OCI-LY7 (cell line): Measurements from ENCODE around the gene KIFC1. TPM values are rescaled to one million over a fixed set of nuclear protein-coding genes. Genes with fewer than 3 reads are reported as not detected.
A peak's percentile ranks its signal among the peaks of the same experiment; 100 is the strongest.

ENCODE experiments used
- BruUV-seq: library from RNA; stranded (reverse); fragments of 400-500 nt; replicated peaks from 2 replicates; lab custom pipeline; 2021; lab: Mats Ljungman, UMichigan
- CTCF ChIA-PET: fragments of 300-600 bp; sonication (Branson Sonifier 250); formaldehyde crosslinking; loops from one replicate; lab custom pipeline; 2022; ENCODE audit warnings: antibody characterized with exemption; ENCODE audit not compliant: unreplicated experiment; lab: Charles Lee
- POLR2A ChIA-PET: fragments of 300-600 bp; sonication (Branson Sonifier 250); formaldehyde crosslinking; loops from one replicate; lab custom pipeline; 2022; ENCODE audit warnings: antibody characterized with exemption; lab: Charles Lee
- DNase-seq: peaks from one replicate; pipeline ENCODE4 v3.0.0-alpha.2; 2015; ENCODE audit warnings: low spot score
- H2AFZ ChIP-seq: fragments of 200-600 bp; sonication (generic), shearing (Covaris generic); 2 replicates; pipeline ENCODE4 v1.6.1; 2014; ENCODE audit warnings: mild to moderate bottlenecking, antibody characterized with exemption, low read length, moderate library complexity
- H3K27ac ChIP-seq: fragments of 200-600 bp; sonication (generic); 2 replicates; pipeline ENCODE4 v1.5.1; 2014; ENCODE audit warnings: mixed run types, low read depth, mild to moderate bottlenecking, moderate library complexity, low read length, inconsistent platforms; ENCODE audit not compliant: poor library complexity, severe bottlenecking
- H3K36me3 ChIP-seq: fragments of 200-600 bp; sonication (generic); 2 replicates; pipeline ENCODE4 v1.6.1; 2014; ENCODE audit warnings: mild to moderate bottlenecking, antibody characterized with exemption, low read length, moderate library complexity, mixed read lengths; ENCODE audit not compliant: insufficient read depth
- H3K4me1 ChIP-seq: fragments of 200-600 bp; sonication (generic); 2 replicates; pipeline ENCODE4 v1.5.1; 2014; ENCODE audit warnings: mild to moderate bottlenecking, low read length; ENCODE audit not compliant: insufficient read depth, poor library complexity, severe bottlenecking
- H3K4me2 ChIP-seq: fragments of 200-600 bp; sonication (generic); 2 replicates; pipeline ENCODE4 v1.6.1; 2014; ENCODE audit warnings: mild to moderate bottlenecking, low read length
- H3K4me3 ChIP-seq: fragments of 200-600 bp; sonication (generic); 2 replicates; pipeline ENCODE4 v1.5.1; 2014; ENCODE audit warnings: mild to moderate bottlenecking, low read depth, low read length; ENCODE audit not compliant: poor library complexity, severe bottlenecking
- H3K79me2 ChIP-seq: fragments of 200-600 bp; sonication (generic); 2 replicates; pipeline ENCODE4 v1.6.1; 2016; ENCODE audit warnings: low read depth, mild to moderate bottlenecking, low read length, moderate library complexity, mixed read lengths; ENCODE audit not compliant: insufficient read depth
- H3K9me2 ChIP-seq: fragments of 200-600 bp; sonication (generic); 2 replicates; pipeline ENCODE4 v1.6.1; 2016; ENCODE audit warnings: mild to moderate bottlenecking, low read length, mixed read lengths; ENCODE audit not compliant: insufficient read depth
- H3K9me3 ChIP-seq: fragments of 200-600 bp; sonication (generic); 2 replicates; pipeline ENCODE4 v1.6.1; 2014; ENCODE audit warnings: mild to moderate bottlenecking, mixed run types, low read length, mixed read lengths
- H4K20me1 ChIP-seq: fragments of 200-600 bp; sonication (generic); 2 replicates; pipeline ENCODE4 v1.6.1; 2014; ENCODE audit warnings: mild to moderate bottlenecking, antibody characterized with exemption, low read length, moderate library complexity, mixed read lengths; ENCODE audit not compliant: insufficient read depth
- CTCF ChIP-seq: fragments of 200-600 bp; sonication (generic); conservative IDR thresholded peaks from 2 replicates; pipeline ENCODE4 v1.5.1; 2014; ENCODE audit warnings: mild to moderate bottlenecking, antibody characterized with exemption, low read length, moderate library complexity, mixed read lengths
- EZH2phosphoT487 ChIP-seq: fragments of 200-600 bp; sonication (generic); IDR thresholded peaks from 2 replicates; pipeline ENCODE4 v1.6.1; 2018; ENCODE audit warnings: low read depth, borderline replicate concordance, mild to moderate bottlenecking, mixed run types, antibody characterized with exemption, low read length, moderate library complexity, mixed read lengths
- intact Hi-C: fragments of 100-400 bp; cut with micrococcal nuclease; formaldehyde crosslinking; loops from one replicate; pipeline ENCODE4 v1.10.0; 2022; ENCODE audit not compliant: unreplicated experiment
- total RNA-seq, 2 experiments: library from RNA; depleted of rRNA in 1 of 2; stranded (reverse); fragments of >200 nt in 1 of 2; shearing (Covaris generic) in 1 of 2; gene quantifications; 2 replicates each; pipeline ENCODE4 v1.2.3, GENCODE V29; 2014 to 2022

KIFC1 gene
- total RNA-seq, 2 experiments from 2014 or later: 138 to 167 TPM

DNA sequence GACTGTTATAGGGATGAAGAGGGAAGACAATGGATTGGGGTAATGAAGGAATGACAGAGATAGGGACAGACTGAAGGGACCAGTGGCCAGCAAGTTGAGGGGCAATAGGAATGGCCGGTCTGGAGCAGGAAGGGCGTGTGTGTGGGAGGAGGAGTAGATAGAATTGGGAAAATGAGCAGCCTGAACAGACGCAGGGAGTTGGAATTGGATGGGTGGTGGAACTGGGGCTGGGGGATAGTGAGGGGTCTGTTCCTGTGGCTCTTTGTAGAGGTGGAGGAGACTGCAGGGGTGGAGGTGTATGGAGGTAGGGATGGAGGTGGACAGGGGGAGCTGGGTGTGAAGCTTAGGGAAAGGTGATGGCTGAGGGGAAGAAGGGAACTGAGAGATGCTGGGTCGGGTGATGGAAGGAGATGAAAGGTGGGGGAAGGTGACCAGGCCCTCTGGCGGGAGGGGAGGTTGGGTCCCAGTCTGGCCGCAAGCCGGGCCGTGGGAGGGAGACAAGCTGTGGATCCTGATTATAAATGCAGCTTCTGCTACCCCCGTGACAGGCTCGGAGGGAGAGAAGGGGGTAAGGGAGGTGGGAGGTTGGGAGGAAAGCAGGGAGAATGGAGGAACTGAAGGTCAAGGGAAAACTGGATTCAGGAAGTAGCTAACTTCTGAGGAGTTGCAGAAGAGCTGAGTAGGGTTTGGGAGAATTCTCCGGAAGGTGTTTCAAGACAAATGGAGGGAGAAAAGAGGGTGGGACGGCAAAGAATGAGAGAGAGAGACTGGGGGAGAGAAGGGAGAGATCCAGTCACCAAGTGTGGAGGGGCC, 33.4 kb downstream of the KIFC1 start:
- H2AFZ ChIP-seq: peak overlapping the region; percentile 52; the same call in 1 of the 2 replicates
- no peaks in the 10 kb centered on the region for H3K9me2 ChIP-seq
- H3K79me2 ChIP-seq: peaks cover 3% of the 10 kb centered on the region; the same call in 1 of the 2 replicates
- ChIA-PET CTCF (no interaction called here), POLR2A (interaction anchor here (0.7 to 1.5 kb wide), 5 partner anchors 30 to 176 kb away, joined by 3 to 7 read pairs (median 5); partner anchors contain the start of gene ZBTB9)
- peaks cover 48% of the 10 kb centered on the region for H3K4me1 ChIP-seq
- no peaks in the 10 kb centered on the region for H3K9me3 ChIP-seq
- H3K4me2 ChIP-seq: peak overlapping the region; percentile 84
- BruUV-seq: no TSS peak
- DNase-seq: no peak
- TF ChIP-seq EZH2phosphoT487 (no peak), CTCF (no peak)
- intact Hi-C loops: loop anchor here (5.0 kb wide), 1 partner anchor 148 kb away; the partner anchor contains the start of gene B3GALT4
- H3K4me3 ChIP-seq: peak overlapping the region; percentile 67
- no peaks in the 10 kb centered on the region for H4K20me1 ChIP-seq
- peak overlapping the region; percentile 58 for H3K27ac ChIP-seq
- H3K36me3 ChIP-seq: no peaks in the 10 kb centered on the region; the same call in 1 of the 2 replicates

- peak; percentile 78 for DNase-seq
- Histone ChIP-seq H4K20me1 (no peaks in the 10 kb centered on the region), H3K4me2 (peak overlapping the region; percentile 84), H3K27ac (peak overlapping the region; percentile 58), H3K79me2 (peaks cover 5% of the 10 kb centered on the region; the same call in 1 of the 2 replicates), H3K4me3 (peak overlapping the region; percentile 67), H3K9me3 (no peaks in the 10 kb centered on the region), H2AFZ (peak overlapping the region; percentile 52; the same call in 1 of the 2 replicates), H3K4me1 (peaks cover 51% of the 10 kb centered on the region), H3K36me3 (no peaks in the 10 kb centered on the region; the same call in 1 of the 2 replicates), H3K9me2 (no peaks in the 10 kb centered on the region)
- ChIA-PET CTCF (interaction anchor here (0.5 to 0.7 kb wide), 3 partner anchors 35 to 221 kb away, joined by 3 to 12 read pairs (median 3); partner anchors contain the start of gene HSD17B8), POLR2A (interaction anchor here (0.6 to 1.5 kb wide), 7 partner anchors 29 to 435 kb away, joined by 3 to 7 read pairs (median 4); partner anchors contain the start of gene ZBTB9)
- no TSS peak for BruUV-seq
- intact Hi-C loops: loop anchor here (1.0 to 5.0 kb wide), 3 partner anchors 35 to 149 kb away; partner anchors contain the start of genes B3GALT4 and KIFC1
- TF ChIP-seq CTCF (peak; percentile 75), EZH2phosphoT487 (no peak)
Measured at GRCh38 chr6:33425668-33426577, 34.3 kb downstream of the KIFC1 start.
